GM21528 (cell line): Measurements from ENCODE around the gene SLC25A52.
"Not testable (repeated sequence)": the region's sequence is repeated elsewhere in the genome, so short reads cannot be mapped to it uniquely, and the experiment has no call there.

Experiments used
- ATAC-seq: cut with Tn5 transposase; IDR thresholded peaks from one replicate; pipeline ENCODE4 v1.9.1; 2021; ENCODE audit warnings: mild to moderate bottlenecking, moderate library complexity; ENCODE audit not compliant: unreplicated experiment, low FRiP score

Gene SLC25A52

GRCh38 chr18:31741097-31741735, 19.5 kb downstream of the SLC25A52 start:
- ATAC-seq: no peak

GRCh38 chr18:31740180-31740579, 20.5 kb downstream of the SLC25A52 start:
- ATAC-seq: no peak

- ATAC-seq: no peak
Measured at GRCh38 chr18:31739651-31740050, 21.0 kb downstream of the SLC25A52 start.

GRCh38 chr18:31738460-31739407, 21.9 kb downstream of the SLC25A52 start:
- no peak for ATAC-seq

GRCh38 chr18:31736630-31737029, 24.1 kb downstream of the SLC25A52 start:
- ATAC-seq: peak; percentile 87

- ATAC-seq: no peak
Measured at GRCh38 chr18:31731628-31732027, 29.1 kb downstream of the SLC25A52 start.

- ATAC-seq: not testable (repeated sequence)
Measured at GRCh38 chr18:31729196-31729595, 31.5 kb downstream of the SLC25A52 start.

GRCh38 chr18:31723990-31724711, 36.5 kb downstream of the SLC25A52 start:
- ATAC-seq: no peak

- no peak for ATAC-seq
Measured at GRCh38 chr18:31723639-31723989, 37.1 kb downstream of the SLC25A52 start.

- peak; percentile 97 for ATAC-seq
Measured at GRCh38 chr18:31722369-31722957, 38.2 kb downstream of the SLC25A52 start.

GRCh38 chr18:31721601-31722000, 39.1 kb downstream of the SLC25A52 start:
- no peak for ATAC-seq

GRCh38 chr18:31720867-31721266, 39.8 kb downstream of the SLC25A52 start:
- ATAC-seq: no peak

GRCh38 chr18:31719363-31720006, 41.2 kb downstream of the SLC25A52 start:
- ATAC-seq: no peak

- no peak for ATAC-seq
Measured at GRCh38 chr18:31718386-31718785, 42.3 kb downstream of the SLC25A52 start.

GRCh38 chr18:31716362-31716761, 44.3 kb downstream of the SLC25A52 start:
- ATAC-seq: no peak

GRCh38 chr18:31711365-31712172, 49.1 kb downstream of the SLC25A52 start:
- no peak for ATAC-seq

GRCh38 chr18:31710826-31711225, 49.9 kb downstream of the SLC25A52 start:
- ATAC-seq: no peak
